Astrocyte (in vitro differentiated cells and primary cell): Measurements from ENCODE around the gene CNTROB.

ENCODE experiments used
- CTCF ChIP-seq: IDR thresholded peaks from 2 replicates; pipeline ENCODE4 v1.5.1; 2011; ENCODE audit warnings: low read depth, mild to moderate bottlenecking, inconsistent platforms, low read length, moderate library complexity; ENCODE audit not compliant: insufficient read depth
- EZH2 ChIP-seq: IDR thresholded peaks from 2 replicates; pipeline ENCODE4 v1.6.1; 2012; ENCODE audit warnings: mild to moderate bottlenecking, low read length, inconsistent platforms; ENCODE audit not compliant: insufficient read depth

- TF ChIP-seq EZH2 (no peak), CTCF (no peak)
These were observed 44.4 kb upstream of the CNTROB start for GRCh38 chr17:7887482-7888183.
